GM12865 (cell line): ENCODE data around the gene CD84.

Experiments used
- DNase-seq: peaks from one replicate; pipeline ENCODE4 v3.0.0; 2010; ENCODE audit warnings: low read depth
- H3K4me3 ChIP-seq: 2 replicates; pipeline ENCODE4 v1.5.1; 2011; ENCODE audit warnings: mild to moderate bottlenecking, low read depth, low read length, control low read depth
- TF ChIP-seq, protein P1 (sequence below): IDR thresholded peaks from 2 replicates; pipeline ENCODE4 v1.5.1; 2011; ENCODE audit warnings: low read length, control low read depth, low read depth, inconsistent platforms; ENCODE audit not compliant: insufficient read depth; ENCODE audit errors: missing control alignments

CD84 gene

DNA sequence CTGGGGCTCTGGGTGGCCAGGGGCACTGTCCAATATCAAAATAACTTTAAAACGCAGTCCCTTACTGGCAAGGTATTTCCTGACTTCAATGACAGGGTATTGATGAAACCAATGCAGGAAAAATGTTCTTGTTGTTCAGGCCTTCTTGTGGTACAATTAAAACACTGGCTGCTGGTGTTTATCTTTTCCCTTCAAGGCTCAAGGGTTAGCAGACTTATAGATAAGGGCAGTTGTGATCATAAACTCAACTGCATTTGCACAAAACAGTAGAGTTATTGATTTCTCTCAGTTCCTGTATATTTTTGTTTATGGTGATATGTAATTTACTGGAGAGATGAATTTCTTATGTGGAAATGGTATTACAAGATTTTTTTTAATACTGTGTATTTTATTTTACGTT, 2.7 kb upstream of the CD84 start:
- TF ChIP-seq, protein P1, sequence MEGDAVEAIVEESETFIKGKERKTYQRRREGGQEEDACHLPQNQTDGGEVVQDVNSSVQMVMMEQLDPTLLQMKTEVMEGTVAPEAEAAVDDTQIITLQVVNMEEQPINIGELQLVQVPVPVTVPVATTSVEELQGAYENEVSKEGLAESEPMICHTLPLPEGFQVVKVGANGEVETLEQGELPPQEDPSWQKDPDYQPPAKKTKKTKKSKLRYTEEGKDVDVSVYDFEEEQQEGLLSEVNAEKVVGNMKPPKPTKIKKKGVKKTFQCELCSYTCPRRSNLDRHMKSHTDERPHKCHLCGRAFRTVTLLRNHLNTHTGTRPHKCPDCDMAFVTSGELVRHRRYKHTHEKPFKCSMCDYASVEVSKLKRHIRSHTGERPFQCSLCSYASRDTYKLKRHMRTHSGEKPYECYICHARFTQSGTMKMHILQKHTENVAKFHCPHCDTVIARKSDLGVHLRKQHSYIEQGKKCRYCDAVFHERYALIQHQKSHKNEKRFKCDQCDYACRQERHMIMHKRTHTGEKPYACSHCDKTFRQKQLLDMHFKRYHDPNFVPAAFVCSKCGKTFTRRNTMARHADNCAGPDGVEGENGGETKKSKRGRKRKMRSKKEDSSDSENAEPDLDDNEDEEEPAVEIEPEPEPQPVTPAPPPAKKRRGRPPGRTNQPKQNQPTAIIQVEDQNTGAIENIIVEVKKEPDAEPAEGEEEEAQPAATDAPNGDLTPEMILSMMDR, result no peak
- H3K4me3 ChIP-seq, result no peak overlapping the region
- no peak for DNase-seq

DNA sequence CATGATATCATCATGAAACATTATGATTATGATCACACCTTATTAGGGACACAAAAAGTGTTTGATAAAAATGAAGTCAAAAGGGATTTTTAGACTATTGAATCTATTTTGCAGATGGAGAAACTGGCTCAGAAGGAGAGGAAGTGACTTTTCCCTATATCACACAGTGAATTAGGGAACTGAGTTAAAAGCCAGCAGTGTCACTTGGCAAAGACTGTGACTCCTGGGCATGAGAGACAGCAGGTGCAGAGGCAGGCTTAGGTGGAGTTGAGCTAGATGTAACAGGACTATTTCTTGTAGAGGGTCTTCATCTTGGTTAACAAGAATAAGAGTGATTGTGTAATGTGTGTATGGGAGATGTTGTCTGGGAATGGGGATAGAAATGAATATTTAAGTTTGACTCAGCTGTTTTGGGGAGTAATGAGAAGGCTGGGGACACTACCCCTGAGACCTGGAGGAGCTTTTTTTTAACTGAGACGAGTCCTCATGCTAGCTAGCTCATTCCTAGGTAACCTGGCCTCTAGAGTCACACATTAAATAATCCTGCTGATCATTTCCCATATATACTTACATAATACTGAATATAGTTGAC, 1.0 kb upstream of the CD84 start:
- DNase-seq, result no peak
- H3K4me3 ChIP-seq, result no peak overlapping the region
- TF ChIP-seq, protein P1, result no peak

DNA sequence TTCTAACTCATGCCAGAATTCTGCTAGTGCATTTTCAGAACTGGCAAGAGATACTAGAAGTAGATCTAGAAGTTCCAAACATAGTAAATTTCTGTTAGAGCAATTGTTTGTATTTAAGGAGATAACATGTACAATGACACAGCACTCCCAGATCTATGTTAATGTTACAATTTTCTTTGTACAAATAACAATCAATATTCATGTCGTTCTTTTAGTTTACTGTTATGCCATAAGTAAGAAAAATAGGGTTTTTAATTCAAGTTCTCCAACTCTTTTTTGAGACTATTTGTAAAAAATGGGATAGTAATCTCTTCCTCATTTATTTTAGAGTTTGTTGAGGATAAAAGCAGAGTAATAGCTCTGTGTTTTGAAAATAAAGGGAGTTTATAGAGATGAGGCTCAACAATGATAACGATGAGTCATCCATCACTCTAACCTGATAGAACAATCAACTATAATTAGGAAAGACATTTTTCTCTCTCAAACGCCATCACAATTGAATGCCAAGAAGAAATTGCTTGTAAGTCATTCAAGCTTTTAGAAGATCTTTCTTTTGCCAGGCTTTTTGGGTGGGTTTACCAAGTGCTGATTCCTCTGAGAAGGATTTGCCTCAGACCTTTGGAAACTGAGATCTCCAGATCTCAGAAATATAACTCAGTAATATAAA, 638 bp downstream of the CD84 start:
- H3K4me3 ChIP-seq, result peak overlapping the region; percentile 33
- TF ChIP-seq, protein P1, result no peak
- DNase-seq, result no peak

DNA sequence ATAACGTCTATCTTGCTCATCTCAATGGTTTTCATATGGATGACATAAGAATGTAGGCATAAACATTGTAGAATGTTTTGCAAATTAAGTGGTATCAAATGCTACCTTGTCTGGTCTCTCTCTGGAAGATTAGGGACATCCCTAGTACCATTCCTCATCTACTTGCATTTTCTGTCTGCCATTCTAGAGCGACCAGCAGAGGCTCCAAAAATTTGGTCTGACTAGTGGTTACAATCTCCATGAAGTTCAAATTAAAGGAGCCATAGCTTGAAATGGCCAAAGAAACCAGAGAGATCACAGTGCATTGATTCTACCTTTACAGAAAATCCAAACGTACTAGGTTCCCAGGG, 1.1 kb downstream of the CD84 start:
- DNase-seq, result no peak
- TF ChIP-seq, protein P1, result no peak
- H3K4me3 ChIP-seq, result no peak overlapping the region

DNA sequence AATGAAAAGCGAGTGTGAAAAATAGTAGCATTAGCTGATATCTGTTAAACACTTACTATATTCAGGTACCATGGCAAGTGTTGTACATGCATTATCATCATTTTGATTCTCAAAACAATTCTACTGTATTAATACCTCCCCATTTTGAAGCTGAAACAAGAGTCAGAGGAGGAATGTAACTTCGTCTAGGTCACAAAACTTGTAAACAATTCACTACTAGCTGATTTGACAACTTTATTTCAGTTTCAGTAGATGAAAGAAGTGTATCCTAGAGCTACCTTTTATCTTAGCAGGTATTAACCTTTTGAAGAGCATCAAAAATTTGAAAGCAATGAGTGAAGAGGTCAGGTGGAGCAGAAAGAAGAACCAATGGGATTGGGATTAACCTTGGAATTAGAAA, 1.6 kb downstream of the CD84 start:
- H3K4me3 ChIP-seq, result no peak overlapping the region
- no peak for DNase-seq
- TF ChIP-seq, protein P1, result no peak

- TF ChIP-seq, protein P1, result no peak
These were observed 2.4 kb downstream of the CD84 start for GRCh38 chr1:160576884-160577283.

GRCh38 chr1:160576390-160576789, 2.9 kb downstream of the CD84 start:
- no peak for DNase-seq
- TF ChIP-seq, protein P1, result no peak
- H3K4me3 ChIP-seq, result no peak overlapping the region

More at GRCh38 chr1:160576884-160577283, 2.4 kb downstream of the CD84 start:
- no peak overlapping the region for H3K4me3 ChIP-seq
- no peak for DNase-seq
